NT2/D1 (cell line): ENCODE measurements around the gene PRDM11.

Experiments
- SUZ12 ChIP-seq: IDR thresholded peaks from 2 replicates; pipeline ENCODE4 v1.6.1; 2011; ENCODE audit not compliant: insufficient read length, insufficient read depth; ENCODE audit errors: extremely low read depth
- YY1 ChIP-seq: IDR thresholded peaks from 2 replicates; pipeline ENCODE4 v1.6.1; 2011; ENCODE audit not compliant: insufficient read length, insufficient read depth
- ZNF274 ChIP-seq: IDR thresholded peaks from 2 replicates; pipeline ENCODE4 v1.6.1; 2011; ENCODE audit warnings: mild to moderate bottlenecking, low read depth, low read length

DNA sequence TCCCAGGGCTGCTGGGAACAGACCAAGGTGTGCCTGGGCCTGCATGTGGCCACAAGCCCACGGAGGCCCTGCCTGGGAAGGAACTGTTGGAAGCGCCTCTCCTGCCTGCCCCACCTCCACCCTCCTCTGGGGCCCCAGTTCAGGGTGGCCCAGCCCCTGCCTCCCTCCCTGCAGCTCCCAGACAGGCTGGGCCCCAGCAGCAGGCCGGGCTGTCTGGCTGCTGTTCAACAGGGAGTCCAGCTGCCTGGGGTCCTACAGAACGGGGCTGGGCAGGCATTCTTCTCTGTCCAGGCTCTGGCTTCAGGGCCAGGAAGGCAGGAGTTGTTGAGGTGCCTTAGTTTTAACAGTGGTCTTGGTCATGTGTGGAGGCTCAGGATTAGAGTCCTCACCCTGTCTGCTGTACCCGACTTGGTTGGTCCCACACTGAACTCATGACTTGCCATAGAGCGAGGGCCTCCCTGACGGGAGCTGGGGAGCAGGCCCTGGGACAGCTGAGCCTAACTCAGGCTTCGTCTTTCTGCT is 11.8 kb downstream of the PRDM11 start:
- TF ChIP-seq SUZ12 (no peak), YY1 (no peak), ZNF274 (no peak)
